OCI-M1 (cell line): ENCODE data around the gene RRM1.
A peak's percentile ranks its signal among the peaks of the same experiment; 100 is the strongest.
"Not testable (repeated sequence)": the region's sequence is repeated elsewhere in the genome, so short reads cannot be mapped to it uniquely, and the experiment has no call there.

Experiments used
- DNase-seq: peaks from one replicate; lab custom pipeline; 2025; lab: John Stamatoyannopoulos, UW

Gene RRM1

DNA sequence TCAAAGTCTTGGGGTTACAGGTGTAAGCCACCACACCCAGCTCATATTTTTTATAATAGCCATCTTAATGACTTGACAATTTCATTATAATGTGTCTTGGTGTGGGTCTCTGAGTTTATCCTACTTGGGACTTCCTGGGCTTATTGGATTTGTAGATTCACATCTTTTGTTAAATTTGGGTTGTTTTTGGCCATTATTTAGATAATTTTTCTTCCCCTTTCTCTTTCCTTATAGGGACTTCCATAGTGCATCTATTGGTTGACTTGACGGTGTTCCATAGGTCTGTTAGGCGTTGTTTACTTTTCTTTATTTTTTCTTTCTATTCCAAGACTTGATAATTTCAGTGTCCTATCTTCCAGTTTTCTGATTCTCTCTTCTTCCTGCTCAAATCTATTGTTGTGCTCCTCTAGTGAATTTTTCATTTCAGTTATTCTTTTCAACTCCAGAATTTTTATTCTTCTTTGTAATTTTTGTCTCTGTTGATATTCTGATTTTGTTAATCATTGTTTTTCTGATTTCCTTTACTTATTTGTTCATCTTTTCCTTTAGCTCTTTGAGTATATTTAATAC, 45.6 kb downstream of the RRM1 start:
- no peak for DNase-seq

DNA sequence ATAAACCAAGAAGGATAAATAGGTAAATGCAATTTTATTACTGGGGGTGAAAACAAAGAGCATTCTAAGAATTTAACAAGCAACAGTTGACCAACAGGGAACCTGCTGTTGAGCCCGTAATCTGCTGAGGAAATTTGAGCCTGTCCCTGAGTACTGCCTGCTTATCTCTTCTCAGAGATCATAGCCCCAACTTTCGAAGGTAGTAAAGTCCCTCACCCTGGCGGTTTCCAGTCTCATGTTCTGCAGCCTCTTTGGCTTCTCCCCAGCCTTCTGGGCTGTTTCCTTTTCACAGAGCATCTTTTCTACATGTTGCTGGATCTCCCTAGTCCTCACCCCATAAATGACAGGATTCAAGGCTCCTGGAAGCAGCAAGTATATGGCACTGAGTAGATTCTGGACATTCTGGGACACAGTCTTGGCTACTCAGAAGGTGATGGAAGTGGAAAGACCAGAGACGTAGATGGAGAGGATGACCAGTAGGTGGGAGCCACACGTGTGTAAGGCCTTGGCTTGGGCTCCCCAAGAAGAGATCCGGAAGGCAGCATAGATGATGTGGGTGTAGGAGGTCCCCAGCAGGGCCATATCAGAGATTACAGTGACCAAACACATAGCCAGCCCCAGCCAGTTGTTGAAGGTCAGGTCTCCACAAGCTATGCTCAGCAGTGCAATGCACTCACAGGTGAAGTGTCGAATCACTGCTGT, 51.6 kb downstream of the RRM1 start:
- peak; percentile 55 for DNase-seq

DNA sequence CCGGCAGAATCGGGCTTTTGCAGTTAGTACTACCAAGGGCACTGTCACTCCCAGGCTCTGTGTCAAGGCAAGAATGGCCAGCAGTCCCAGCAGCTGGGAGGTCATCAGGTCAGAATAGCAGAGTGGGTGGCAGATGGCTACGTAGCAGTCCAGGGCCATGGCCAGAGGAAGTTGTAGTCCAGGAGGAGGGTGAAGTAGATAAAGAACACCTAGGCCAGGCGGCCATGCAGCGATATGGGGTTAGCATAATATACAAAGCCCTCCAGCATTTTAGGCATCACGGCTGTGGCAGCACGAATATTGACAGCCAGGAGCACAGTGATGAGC, 52.1 kb downstream of the RRM1 start:
- DNase-seq, result no peak

DNA sequence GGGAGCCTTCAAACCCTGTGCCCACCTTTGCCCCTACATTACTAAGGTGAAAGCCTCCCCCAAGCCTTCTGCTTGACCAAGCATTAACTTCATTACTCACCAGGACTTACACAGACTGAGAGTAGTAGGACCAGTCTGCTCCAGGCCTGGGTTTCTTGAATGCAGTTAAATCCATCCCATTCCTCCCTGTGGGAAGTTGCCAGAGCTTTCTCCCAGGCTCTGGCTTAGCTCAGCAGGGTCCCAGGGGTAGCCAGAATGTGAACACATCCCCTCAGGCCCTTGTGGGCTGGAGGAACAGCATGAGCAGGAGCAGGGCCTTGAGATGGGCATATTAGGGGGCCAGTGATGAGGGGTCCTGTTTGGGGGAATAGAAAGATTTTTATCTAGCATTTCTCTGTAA, 59.9 kb downstream of the RRM1 start:
- DNase-seq, result no peak

DNA sequence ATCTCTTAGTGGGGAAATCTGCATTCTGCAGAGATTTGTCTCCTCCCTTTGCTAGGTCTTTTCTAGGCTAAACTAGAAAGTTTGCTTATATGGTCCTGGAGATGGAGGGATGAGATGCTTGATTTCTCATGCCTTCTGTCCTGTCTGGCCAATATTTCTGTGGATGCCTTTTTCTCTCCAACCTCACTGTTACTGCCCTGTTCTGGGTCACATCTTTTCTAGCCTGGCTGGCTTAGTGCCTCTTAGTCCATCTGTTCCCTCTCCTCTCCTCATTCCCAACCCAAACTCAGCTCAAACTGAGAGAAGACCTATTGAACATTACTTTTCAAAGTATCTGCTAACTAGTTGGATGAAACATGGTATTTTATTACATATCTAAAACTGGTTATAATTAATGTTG, 62.0 kb downstream of the RRM1 start:
- DNase-seq, result no peak

DNA sequence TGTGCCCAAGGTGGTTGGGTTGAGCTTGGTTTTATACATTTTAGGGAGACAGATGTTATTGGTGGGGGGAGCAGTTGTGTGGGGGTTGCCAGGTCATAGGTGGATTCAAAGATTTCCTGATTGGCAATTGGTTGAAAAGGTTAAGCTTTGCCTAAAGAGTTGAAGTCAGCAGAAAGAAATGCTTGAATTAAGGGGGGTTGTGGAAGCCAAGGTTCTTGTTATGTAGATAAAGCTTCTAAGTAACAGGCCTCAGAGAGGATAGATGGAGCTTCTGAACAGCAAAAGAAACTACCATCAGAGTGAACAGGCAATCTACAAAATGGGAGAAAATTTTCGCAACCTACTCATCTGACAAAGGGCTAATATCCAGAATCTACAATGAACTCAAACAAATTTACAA, 64.2 kb downstream of the RRM1 start:
- not testable (repeated sequence) for DNase-seq

DNA sequence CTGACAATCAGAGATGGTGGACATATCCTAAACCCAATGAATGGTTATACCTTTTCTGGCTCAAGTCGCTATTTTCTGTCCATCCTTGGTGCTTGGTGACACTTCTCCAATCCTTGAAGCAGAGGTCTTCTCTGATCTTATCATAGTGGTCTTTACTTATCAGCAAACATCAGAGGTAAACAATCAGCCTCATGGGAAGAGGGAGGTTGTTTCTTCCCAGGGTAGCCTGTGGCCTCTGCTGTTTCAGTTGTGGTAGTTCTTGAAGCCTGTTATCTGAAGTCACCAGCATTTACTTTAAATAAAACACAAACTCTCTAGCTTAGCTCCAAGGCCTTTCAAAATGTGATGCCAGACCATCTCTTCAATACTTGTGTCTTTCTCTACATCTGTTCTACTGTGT, 66.7 kb downstream of the RRM1 start:
- DNase-seq, result no peak

DNA sequence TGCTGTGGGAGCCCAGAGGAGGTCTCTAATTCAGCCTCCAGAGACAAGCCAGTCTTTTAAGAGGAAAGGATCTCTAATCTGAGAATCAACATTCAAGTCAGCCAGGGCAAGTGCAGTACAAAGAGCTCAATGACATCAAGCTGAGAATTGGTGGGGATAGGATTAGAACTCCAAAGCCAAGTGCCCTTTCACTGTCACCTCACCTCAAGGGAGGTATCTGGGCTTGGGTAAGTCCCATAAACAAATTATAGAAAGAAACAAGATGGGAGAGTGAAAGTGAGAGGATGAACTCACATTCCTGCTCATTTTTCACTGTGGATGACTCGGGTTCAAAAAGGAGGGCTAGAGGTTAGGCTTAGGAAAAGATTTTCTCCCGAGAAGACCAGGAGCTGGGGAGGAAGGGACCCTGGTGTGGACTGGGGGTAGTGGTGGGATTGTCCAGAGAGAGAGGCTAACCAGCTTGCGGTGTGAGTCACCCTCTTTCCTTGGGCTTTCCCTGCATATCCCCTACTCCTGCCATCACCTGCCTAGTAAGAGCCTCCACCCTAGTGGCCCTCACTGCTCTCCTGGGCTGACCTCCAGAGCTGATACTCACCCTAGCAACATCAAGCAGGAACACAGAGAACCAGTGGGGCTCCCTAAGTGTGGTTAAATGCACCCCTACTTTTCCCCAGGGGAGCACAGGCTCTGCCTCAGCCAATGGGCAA, 70.4 kb downstream of the RRM1 start:
- DNase-seq, result no peak

DNA sequence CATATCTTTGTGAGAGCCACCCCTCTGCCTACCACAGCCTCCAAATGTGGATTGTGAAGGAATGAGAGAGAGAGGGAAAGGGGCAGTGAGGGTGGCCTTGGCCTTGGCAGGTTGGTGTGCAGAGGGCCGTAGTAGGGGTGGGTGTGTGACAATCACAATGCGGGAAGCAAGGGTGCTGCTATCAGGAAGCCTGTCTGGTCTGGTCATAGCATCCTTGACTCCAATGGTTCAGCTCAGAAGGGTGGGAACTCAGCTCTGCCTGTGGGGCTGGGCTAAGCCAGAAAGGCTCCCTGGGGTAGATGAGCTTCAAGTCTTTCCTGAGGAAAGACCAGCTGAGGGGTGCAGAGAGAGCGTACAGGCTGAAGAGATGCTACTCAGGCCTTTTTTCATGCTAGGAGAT, 72.7 kb downstream of the RRM1 start:
- DNase-seq, result no peak

DNA sequence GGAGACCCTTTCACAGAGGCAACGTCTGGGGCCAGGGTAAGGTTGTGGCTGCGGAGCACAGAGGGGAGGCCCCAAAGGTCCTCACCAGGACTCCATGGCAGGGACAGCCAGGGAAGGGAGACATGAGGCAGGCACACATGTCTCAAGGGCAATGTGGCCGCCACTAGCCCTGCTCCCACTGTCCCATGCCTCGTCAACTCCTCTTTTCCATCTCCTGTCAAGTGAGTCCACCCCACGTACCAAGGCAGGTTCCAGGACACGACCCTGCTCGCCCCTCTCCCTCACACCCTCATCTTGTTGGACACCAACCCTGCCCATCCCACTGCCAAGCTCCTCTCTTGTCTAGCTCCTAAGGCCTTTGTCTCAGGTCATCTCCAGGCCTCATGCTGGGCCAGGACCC, 73.2 kb downstream of the RRM1 start:
- no peak for DNase-seq

DNA sequence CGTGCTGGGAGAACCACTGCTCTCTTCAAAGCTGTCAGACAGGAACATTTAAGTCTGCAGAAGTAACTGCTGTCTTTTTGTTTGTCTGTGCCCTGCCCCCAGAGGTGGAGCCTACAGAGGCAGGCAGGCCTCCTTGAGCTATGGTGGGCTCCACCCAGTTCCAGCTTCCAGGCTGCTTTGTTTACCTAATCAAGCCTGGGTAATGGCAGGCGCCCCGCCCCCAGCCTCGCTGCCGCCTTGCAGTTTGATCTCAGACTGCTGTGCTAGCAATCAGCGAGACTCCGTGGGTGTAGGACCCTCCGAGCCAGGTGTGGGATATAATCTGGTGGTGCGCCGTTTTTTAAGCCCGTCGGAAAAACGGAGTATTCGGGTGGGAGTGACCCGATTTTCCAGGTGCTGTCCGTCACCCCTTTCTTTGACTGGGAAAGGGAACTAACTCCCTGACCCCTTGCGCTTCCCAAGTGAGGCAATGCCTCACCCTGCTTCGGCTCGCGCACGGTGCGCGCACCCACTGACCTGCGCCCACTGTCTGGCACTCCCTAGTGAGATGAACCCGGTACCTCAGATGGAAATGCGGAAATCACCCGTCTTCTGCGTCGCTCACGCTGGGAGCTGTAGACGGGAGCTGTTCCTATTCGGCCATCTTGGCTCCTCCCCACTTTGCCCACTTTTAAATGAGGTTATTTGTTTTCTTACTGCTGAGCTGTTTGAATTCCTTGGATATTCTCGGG, 81.2 kb downstream of the RRM1 start:
- not testable (repeated sequence) for DNase-seq

DNA sequence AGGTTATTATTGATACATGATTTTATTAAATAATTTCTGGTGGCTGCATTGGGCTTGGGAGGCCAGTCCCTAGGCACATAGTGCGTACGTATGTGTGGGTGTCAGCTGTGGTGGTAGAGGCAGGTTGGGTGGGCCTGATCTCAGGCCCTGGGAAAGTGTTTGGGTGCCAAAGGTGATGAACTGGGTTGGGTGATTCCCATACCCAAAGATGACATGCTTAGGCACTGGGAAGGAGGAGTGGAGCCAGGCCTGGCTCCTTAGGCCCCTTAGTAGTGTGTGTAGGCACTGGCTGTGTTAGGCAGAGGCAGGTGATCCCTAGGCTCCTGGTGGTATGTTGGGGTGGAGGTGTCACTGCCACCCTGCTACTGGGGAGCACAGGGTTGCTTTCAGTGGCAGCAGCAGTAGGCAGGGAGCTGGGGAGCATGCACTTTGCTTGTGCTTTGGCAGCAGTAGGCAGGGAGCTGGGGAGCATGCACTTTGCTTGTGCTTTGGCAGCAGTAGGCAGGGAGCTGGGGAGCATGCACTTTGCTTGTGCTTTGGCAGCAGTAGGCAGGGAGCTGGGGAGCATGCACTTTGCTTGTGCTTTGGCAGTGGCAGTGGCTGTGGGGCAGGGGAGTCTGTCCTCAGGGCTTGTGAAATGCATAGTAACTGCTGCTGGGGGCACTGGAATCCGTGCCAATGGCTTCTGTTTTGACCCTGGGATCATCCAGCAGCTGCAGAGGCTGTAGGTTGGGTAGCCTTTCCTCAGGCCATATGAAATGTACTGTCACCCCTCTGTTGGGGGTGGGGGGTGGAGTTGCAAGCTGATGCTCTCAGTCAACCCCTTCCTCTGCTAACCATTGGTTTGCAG, 84.4 kb downstream of the RRM1 start:
- DNase-seq, result no peak

DNA sequence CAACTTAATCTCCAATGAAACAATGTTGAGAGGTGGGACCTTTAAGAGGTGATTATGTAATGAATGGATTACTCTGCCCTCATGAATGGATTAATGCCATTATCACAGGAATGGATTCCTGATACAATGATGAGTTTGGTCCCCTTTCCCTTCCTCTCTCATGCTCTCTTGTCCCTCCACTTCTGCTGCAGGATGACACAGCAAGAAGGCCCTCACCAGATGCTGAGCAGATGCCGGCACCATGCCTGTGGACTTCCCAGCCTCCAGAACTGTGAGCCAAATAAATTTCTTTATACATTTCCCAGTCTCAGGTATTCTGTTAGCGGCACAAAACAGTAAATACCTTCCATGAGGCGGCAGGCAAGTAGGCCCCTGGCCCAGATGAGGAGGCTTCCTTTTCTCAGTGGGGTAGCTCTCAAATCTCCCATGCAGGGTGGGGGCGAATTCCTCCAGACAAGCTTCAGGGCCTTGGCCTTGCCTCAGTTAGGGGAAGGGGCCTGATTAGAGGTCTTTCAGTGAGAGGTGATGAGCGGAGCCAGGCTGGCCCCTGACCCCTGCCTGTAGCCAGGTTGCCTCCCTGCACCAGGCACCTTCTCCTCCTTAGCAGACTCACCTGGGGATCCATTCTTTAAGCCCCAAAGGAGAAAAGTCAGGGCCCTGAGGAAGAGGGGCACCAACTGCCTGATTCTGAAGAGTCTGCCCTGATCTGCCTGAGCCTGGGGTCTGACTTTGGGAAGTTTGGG, 86.0 kb downstream of the RRM1 start:
- DNase-seq, result no peak

DNA sequence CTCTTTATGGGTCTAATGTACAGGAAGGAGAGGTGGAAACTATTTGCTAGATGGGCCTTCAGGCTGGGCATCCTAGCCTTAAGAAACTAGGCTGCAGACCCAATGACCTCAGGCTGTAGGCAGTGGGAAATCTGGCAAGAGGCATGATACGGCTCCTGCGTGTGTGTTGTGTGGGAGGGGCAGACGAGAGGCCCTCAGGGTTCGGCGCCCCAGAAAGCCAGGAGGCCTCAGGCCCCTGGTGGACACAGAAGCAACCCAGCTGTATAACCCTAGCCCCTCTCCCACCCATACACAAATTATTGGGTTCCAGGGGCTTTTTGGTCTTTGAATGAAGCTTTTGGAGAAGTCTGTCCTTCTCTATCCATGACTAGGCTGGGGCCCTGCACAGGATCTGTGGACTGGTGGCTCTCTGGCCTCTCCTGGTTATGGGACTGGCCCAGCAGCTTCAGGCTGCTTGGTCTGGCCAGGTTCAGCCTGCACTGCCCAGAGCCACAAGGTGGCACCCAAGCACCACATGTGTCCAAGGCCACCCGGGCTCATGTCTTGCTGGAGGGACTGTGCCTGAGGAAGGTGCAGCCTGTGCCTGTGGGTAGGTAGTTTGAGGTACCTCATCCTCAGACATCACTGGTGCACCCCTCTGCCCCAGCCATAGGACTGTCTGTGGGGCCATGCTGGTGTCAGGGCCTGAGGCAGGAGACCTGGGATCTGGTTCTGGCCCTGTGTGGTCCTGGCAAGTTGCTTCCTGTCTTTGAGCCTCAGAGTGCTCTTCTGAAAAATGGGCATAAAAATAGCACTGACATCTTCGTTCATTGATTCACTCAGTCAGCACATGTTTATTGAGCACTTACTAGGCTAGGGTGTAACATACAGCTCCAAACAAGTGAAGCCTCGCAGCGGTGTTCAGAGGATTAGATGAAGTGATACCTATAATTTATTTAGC, 87.5 kb downstream of the RRM1 start:
- DNase-seq, result peak; percentile 84

DNA sequence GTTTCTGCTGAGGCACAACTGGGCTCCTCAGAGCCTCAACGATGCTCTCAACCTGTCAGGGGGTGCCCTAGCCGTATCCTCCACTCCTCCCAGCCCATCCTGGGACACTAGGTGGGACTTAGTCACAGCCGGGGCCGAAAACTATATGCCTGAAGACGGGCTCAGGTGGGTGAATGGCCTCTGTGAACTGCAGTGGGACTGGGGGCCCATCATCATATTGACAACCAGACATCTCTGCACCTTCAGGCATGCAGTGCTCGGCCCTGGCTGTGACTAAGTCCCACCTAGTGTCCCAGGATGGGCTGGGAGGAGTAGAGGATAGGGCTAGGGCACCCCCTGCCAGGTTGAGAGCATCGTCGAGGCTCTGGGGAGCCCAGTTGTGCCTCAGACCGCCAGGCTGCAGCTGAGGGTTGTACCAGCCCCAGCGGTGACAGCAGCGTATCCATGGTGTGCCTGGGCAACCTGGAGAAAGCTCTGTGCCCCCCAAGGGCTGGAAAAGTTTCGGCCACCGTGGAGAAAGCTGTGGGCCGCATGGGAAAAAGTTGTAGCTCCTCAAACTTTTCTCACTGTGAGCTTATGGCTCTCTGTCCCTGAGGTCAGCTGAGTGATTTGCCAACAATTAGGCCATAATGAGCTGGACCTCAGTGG, 88.9 kb downstream of the RRM1 start:
- DNase-seq, result no peak

DNA sequence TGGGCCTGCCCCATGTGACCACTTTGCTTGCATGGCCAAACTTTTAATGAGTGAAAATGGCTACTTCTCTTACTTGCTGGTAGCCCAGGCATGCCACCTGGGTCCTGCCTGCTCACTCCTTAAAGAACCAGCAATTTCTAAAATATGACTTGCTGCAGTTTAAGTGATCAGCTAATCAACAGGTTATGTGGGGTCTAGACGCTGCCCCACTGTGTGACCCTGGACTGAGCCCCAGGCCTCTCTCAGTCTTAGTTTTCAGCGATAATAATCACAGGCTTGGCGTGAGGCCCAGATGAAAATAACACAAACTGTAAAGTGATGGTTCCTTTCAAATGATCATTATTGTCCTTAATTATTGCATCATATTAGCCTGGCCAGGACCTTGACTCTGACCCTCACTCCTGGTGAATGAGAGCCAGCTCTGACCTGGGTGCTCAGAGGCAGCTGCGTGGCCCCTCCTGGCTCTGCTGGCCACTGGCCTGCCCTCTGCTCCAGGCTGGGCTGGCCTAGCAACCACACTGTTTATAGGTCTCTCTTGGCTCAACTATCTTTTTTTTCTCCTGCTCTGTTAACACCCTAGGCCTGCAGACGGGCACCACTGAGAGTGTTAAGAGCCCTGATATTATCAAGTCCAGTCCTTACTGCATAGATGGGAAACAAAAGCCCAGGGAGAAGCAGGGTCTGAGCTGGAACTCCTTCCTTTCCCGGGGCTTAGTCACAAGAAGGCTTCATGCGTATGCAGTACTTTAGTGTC, 89.7 kb downstream of the RRM1 start:
- DNase-seq, result no peak

DNA sequence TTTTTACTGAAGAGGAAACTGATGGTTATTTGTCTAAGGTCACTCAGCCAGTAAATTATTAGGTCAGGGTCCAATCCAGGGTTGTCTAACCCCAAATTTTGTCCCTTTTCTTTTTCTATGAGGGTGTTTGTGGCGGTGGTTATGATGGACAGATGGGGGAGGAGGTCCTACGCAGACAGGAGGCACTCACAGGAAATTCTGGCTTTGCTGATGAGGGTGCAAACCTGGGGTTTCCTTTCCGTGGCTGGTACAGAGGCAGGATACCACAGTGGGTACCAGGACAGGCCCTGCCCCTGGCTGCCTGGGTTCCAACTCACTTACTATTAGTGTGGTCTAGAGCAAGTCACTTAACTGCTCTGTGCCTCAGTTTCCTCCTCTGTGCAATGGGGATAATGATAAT, 91.0 kb downstream of the RRM1 start:
- DNase-seq, result no peak

DNA sequence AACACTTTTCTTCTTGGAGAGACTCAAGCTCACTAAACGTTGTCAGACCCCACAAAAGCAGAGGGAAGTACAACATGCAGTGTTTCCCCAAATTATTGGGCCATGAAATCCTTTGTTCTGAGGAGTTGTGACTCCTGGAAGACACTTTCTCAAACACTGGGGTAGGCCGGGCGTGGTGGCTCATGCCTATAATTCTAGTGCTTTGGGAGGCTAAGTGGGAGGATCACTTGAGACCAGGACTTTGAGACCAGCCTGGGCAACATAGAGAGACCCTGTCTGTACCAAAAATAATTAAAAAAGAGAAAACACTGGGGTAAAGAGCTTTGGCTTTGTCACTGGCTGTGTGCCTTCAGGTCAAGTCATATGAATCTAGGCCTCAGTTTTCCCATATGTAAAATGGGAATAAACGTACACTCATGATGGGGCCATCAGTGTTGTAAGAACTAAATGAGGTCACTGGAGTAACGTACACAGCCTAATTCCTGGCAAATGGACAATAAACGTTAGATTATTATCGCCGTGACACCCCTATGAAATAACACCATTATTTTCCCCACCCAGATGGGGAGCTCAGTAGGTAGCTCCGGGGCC, 92.0 kb downstream of the RRM1 start:
- DNase-seq, result no peak
